Activated T-cell treated with anti-CD3 and anti-CD28 coated beads, Interleukin-2, amount 50 U/mL, for 4 hours (primary cell): ENCODE results near the gene ARHGEF4. TPM values are rescaled to one million over a fixed set of nuclear protein-coding genes. Genes with fewer than 3 reads are reported as not detected.

ENCODE experiments used
- ATAC-seq, 2 donors: fragments of 200-7000 bp; cut with Tn5 transposase; one replicate each; pipeline ENCODE4 v1.10.0; 2021
- DNase-seq: peaks from one replicate; pipeline ENCODE4 v3.0.0-alpha.2; 2020
- H3K27me3 Mint-ChIP-seq: one replicate; pipeline ENCODE4 v1.8.0; 2021; ENCODE audit warnings: low read depth, mixed read lengths
- H3K36me3 Mint-ChIP-seq: one replicate; pipeline ENCODE4 v1.8.0; 2022; ENCODE audit warnings: mixed read lengths; ENCODE audit not compliant: insufficient read depth
- H3K4me1 Mint-ChIP-seq: one replicate; pipeline ENCODE4 v1.8.0; 2021; ENCODE audit warnings: low read depth, mixed read lengths
- H3K4me3 Mint-ChIP-seq: one replicate; pipeline ENCODE4 v1.8.0; 2021; ENCODE audit warnings: mild to moderate bottlenecking, moderate library complexity, mixed read lengths
- H3K9me3 Mint-ChIP-seq: one replicate; pipeline ENCODE4 v1.8.0; 2021; ENCODE audit warnings: mixed read lengths
- total RNA-seq, 3 donors: library from RNA; stranded (reverse); gene quantifications; one replicate each; pipeline ENCODE4 v1.2.1, GENCODE V29; 2021

ARHGEF4 gene
- total RNA-seq, 3 donors from 2014 or later, result 0.43 to 0.84 (median 0.58) TPM

- ATAC-seq (no peak), DNase-seq (no peak)
- Mint-ChIP-seq H3K9me3 (no peaks in the 10 kb centered on the region), H3K4me3 (no peak overlapping the region), H3K27me3 (peaks cover 48% of the 10 kb centered on the region), H3K36me3 (no peaks in the 10 kb centered on the region), H3K4me1 (no peaks in the 10 kb centered on the region)
Measured at GRCh38 chr2:130835766-130836015, 1.0 kb upstream of the ARHGEF4 start.

DNA sequence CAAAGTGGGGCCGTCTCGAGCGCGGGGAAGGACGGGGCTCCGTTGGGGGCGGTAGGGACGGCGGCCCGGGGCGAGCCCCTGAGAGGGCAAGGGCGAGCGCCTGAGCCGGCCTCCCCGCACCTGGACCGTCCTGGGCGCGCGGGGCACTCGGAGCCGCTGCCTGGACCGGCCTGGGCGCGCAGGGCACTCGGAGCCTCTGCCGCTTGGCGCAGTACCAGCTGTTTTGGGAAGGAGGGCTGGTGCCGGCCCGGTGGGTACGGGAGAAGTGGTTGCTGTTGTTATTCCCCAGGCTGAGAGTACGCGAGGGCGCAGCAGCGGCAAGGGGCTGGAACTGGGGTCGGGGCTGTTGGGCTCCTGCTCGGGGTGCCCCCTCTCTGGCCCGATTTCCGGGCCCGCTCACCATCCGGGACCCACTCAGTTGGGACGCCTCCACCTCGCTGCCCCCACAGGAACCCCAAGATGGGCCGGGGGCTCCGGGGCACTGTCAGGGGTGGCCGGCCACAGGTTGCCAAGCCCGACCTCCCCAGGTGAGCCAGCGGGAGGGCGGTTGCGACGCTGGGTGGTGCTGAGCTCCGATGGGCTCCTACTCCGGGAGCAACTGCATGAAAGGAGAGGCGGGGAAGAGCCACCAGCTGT lies 579 bp downstream of the ARHGEF4 start:
- H3K36me3 Mint-ChIP-seq, result no peaks in the 10 kb centered on the region
- peaks cover 50% of the 10 kb centered on the region for H3K27me3 Mint-ChIP-seq
- ATAC-seq, result peak; percentile 7 to 16

DNA sequence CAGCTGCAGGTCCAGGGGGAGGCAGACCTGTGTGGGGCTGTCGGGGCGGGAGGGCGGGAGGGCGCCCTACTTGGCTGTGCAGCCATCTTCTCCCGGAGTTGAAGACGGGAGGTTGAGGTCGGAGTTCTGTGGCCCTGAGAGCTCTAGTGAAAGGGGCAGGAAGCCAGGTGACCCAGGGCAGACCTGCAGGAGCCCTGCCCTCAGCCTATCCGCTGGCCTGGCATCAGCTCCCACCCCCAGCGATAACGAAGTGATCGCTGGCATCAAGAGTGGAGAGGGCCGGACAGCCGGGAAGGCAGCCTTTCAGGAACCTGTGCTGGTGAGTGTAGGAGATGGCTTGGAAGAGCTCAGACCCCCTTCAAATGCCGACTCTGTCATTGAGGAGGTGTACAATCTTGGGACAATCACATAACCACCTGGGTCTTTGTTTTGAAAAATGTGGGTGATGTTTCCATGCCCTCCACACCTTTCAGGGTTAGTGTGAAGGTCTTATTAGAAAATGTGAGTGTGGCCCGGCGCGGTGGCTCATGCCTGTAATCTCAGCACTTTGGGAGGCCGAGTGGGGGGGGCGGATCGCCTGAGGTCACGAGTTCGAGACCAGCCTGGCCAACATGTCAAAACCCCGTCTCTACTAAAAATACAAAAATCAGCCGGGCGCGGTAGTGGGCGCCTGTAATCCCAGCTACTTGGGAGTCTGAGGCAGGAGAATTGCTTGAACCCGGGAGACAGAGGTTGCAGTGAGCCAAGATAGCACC lies 1.3 kb downstream of the ARHGEF4 start:
- no peak for ATAC-seq

More for the DNA sequence above, 579 bp downstream of the ARHGEF4 start:
- no peak overlapping the region for H3K4me3 Mint-ChIP-seq
- H3K9me3 Mint-ChIP-seq, result no peaks in the 10 kb centered on the region
- DNase-seq, result no peak
- no peaks in the 10 kb centered on the region for H3K4me1 Mint-ChIP-seq

GRCh38 chr2:130839011-130839780 lies 2.5 kb downstream of the ARHGEF4 start:
- H3K9me3 Mint-ChIP-seq, result no peaks in the 10 kb centered on the region
- H3K4me3 Mint-ChIP-seq, result no peak overlapping the region
- H3K36me3 Mint-ChIP-seq, result no peaks in the 10 kb centered on the region
- DNase-seq (no peak), ATAC-seq (no peak)
- H3K4me1 Mint-ChIP-seq, result no peaks in the 10 kb centered on the region
- peaks cover 43% of the 10 kb centered on the region for H3K27me3 Mint-ChIP-seq

More for the DNA sequence above, 1.3 kb downstream of the ARHGEF4 start:
- H3K9me3 Mint-ChIP-seq, result no peaks in the 10 kb centered on the region
- no peak overlapping the region for H3K4me3 Mint-ChIP-seq
- H3K27me3 Mint-ChIP-seq, result peaks cover 47% of the 10 kb centered on the region
- DNase-seq, result no peak
- H3K4me1 Mint-ChIP-seq, result no peaks in the 10 kb centered on the region
- no peaks in the 10 kb centered on the region for H3K36me3 Mint-ChIP-seq

GRCh38 chr2:130840506-130840905 lies 3.8 kb downstream of the ARHGEF4 start:
- H3K9me3 Mint-ChIP-seq, result no peaks in the 10 kb centered on the region
- no peaks in the 10 kb centered on the region for H3K4me1 Mint-ChIP-seq
- H3K27me3 Mint-ChIP-seq, result peaks cover 33% of the 10 kb centered on the region
- H3K36me3 Mint-ChIP-seq, result no peaks in the 10 kb centered on the region
- ATAC-seq, result no peak
- no peak overlapping the region for H3K4me3 Mint-ChIP-seq
- DNase-seq, result no peak

- Mint-ChIP-seq H3K36me3 (no peaks in the 10 kb centered on the region), H3K9me3 (no peaks in the 10 kb centered on the region), H3K4me1 (no peaks in the 10 kb centered on the region), H3K4me3 (no peak overlapping the region), H3K27me3 (peaks cover 24% of the 10 kb centered on the region)
- ATAC-seq, result no peak
- DNase-seq, result no peak
Measured at GRCh38 chr2:130841741-130842365, 5.1 kb downstream of the ARHGEF4 start.

DNA sequence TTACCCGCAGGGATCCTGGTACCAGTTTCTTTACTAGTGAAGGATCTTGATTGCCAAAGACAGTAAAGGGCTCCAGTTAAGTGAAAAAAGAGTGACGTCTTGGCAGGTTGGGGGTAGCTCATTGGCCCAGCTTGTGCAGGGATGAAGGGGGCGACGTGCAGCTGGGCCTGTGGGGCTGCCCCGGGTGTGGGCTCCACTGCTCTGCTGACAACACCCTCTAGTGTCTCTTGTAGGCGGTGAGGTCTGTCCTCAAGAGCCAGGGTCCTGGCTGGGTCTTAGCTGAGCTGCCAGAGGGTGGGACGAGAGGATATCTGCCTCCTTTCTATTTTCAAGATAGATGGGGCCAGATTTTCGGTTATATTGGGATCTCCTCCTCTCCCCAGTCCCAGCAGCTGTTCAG lies 6.1 kb downstream of the ARHGEF4 start:
- no peak for ATAC-seq
- Mint-ChIP-seq H3K27me3 (peaks cover 23% of the 10 kb centered on the region), H3K4me3 (no peak overlapping the region), H3K9me3 (no peaks in the 10 kb centered on the region), H3K4me1 (no peaks in the 10 kb centered on the region), H3K36me3 (no peaks in the 10 kb centered on the region)
- no peak for DNase-seq

- Mint-ChIP-seq H3K36me3 (no peaks in the 10 kb centered on the region), H3K27me3 (peaks cover 16% of the 10 kb centered on the region), H3K4me1 (no peaks in the 10 kb centered on the region), H3K4me3 (no peak overlapping the region), H3K9me3 (no peaks in the 10 kb centered on the region)
- ATAC-seq (no peak), DNase-seq (no peak)
Measured at GRCh38 chr2:130843321-130843985, 6.7 kb downstream of the ARHGEF4 start.

GRCh38 chr2:130844161-130844560 lies 7.4 kb downstream of the ARHGEF4 start:
- peaks cover 9% of the 10 kb centered on the region for H3K27me3 Mint-ChIP-seq
- H3K9me3 Mint-ChIP-seq, result no peaks in the 10 kb centered on the region
- H3K4me3 Mint-ChIP-seq, result no peak overlapping the region
- H3K4me1 Mint-ChIP-seq, result no peaks in the 10 kb centered on the region
- DNase-seq (no peak), ATAC-seq (no peak)
- no peaks in the 10 kb centered on the region for H3K36me3 Mint-ChIP-seq

- no peaks in the 10 kb centered on the region for H3K36me3 Mint-ChIP-seq
- H3K27me3 Mint-ChIP-seq, result peaks cover 3% of the 10 kb centered on the region
- no peak for DNase-seq
- H3K4me3 Mint-ChIP-seq, result no peak overlapping the region
- ATAC-seq, result no peak
- no peaks in the 10 kb centered on the region for H3K4me1 Mint-ChIP-seq
- H3K9me3 Mint-ChIP-seq, result no peaks in the 10 kb centered on the region
Measured at GRCh38 chr2:130845505-130846085, 8.9 kb downstream of the ARHGEF4 start.

DNA sequence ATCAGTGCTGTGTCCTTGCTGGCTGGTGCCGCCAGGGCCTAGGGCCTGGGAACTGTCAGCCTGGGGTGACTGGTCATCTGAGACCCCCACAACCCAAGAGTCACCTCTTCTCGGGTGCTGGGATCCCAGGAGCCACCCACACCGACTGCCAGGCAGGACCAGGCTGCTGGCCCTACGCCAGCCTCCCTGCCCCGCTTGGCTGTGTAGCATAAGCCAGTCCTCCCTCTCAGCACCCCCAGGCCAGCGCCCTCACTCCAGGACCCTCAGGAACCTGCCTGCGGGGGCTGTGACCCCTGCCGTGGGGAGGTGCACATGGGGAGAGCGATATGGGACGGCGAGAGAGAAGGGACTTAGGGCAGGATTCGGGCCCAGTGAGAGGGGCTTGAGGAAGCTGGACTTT lies 9.5 kb downstream of the ARHGEF4 start:
- Mint-ChIP-seq H3K9me3 (no peaks in the 10 kb centered on the region), H3K27me3 (peaks cover 3% of the 10 kb centered on the region), H3K36me3 (no peaks in the 10 kb centered on the region), H3K4me1 (no peaks in the 10 kb centered on the region), H3K4me3 (no peak overlapping the region)
- no peak for DNase-seq
- ATAC-seq, result no peak

DNA sequence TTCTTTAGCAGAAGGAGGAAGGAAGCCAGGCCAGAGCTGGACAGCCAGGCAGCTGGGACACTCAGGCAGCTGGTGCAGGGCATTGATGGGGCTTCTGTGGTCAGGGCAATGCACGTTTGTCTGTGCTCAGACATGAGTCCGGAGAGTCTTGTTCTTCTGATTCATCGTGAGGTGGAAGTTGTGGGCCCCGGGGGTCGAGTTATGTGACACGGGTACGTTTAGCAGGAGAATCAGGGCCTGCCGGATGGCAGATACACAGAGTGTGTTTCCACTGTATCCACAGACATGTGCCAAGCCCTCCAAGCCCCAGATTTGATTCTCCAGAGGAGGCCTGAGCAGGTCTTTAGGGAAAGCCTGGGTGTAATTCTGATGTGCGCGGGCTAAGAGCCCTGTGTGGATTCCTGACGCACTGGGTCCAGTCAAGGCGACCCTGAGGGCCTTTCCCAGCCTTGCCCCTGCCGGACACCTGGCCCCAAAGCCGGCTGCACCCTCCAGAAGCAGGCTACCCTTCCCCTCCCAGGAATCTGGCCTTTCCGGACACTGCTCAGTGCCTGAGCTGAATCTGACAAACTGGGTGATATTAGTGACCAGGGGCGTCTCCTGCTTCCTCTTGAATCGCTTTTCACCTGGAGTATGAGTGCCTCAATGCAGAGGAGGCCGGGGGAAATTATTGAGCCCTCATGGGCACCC lies 10.1 kb downstream of the ARHGEF4 start:
- H3K9me3 Mint-ChIP-seq, result no peaks in the 10 kb centered on the region
- DNase-seq (no peak), ATAC-seq (no peak)
- H3K27me3 Mint-ChIP-seq, result peaks cover under 1% of the 10 kb centered on the region
- H3K36me3 Mint-ChIP-seq, result no peaks in the 10 kb centered on the region
- H3K4me3 Mint-ChIP-seq, result no peak overlapping the region
- H3K4me1 Mint-ChIP-seq, result no peaks in the 10 kb centered on the region

- ATAC-seq (no peak), DNase-seq (no peak)
- Mint-ChIP-seq H3K4me1 (no peaks in the 10 kb centered on the region), H3K36me3 (no peaks in the 10 kb centered on the region), H3K9me3 (no peaks in the 10 kb centered on the region), H3K4me3 (no peak overlapping the region), H3K27me3 (peaks cover 5% of the 10 kb centered on the region)
Measured at GRCh38 chr2:130847776-130848525, 11.2 kb downstream of the ARHGEF4 start.
